Retinal pigment epithelial cell (primary cell): ENCODE data around the gene MIS18A.

Experiments used
- DNase-seq: peaks from one replicate; pipeline ENCODE4 v3.0.0-alpha.2; 2010; ENCODE audit warnings: low read depth
- H3K4me3 ChIP-seq: 2 replicates; pipeline ENCODE4 v1.5.1; 2011; ENCODE audit warnings: mild to moderate bottlenecking, low read length, control low read depth, moderate library complexity
- TF ChIP-seq, protein P1 (sequence below): conservative IDR thresholded peaks from 2 replicates; pipeline ENCODE4 v1.5.1; 2011; ENCODE audit warnings: low read depth, low read length, control low read depth, inconsistent platforms

Gene MIS18A

DNA sequence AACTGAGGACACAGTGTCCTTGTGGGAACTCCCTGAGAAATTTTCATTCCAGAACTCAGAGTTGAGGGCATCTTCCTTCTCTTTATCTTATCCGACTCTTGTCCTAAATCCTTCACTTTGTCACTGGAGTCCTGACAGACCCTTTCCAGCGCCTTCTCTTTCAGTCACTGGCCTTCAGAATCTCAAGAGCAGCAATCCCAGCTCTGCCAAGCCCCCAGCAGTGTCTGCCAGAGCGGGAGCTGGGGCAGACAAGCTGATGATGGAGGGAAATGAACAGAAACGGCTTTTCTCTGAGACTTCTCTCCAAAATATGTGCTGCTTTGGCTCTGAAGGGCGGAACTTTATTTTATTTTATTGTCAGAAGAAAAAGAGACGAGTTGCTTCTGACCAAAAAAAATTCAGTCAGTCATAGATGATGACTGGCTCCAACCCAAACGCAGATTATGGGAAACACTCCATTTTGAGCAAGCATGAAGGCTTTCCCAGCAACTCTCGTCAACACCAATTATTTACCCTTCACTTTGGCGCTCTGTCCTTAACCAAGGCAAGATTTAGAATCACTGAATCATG, 32.2 kb downstream of the MIS18A start:
- no peak overlapping the region for H3K4me3 ChIP-seq
- TF ChIP-seq, protein P1, sequence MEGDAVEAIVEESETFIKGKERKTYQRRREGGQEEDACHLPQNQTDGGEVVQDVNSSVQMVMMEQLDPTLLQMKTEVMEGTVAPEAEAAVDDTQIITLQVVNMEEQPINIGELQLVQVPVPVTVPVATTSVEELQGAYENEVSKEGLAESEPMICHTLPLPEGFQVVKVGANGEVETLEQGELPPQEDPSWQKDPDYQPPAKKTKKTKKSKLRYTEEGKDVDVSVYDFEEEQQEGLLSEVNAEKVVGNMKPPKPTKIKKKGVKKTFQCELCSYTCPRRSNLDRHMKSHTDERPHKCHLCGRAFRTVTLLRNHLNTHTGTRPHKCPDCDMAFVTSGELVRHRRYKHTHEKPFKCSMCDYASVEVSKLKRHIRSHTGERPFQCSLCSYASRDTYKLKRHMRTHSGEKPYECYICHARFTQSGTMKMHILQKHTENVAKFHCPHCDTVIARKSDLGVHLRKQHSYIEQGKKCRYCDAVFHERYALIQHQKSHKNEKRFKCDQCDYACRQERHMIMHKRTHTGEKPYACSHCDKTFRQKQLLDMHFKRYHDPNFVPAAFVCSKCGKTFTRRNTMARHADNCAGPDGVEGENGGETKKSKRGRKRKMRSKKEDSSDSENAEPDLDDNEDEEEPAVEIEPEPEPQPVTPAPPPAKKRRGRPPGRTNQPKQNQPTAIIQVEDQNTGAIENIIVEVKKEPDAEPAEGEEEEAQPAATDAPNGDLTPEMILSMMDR: no peak
- DNase-seq: no peak

DNA sequence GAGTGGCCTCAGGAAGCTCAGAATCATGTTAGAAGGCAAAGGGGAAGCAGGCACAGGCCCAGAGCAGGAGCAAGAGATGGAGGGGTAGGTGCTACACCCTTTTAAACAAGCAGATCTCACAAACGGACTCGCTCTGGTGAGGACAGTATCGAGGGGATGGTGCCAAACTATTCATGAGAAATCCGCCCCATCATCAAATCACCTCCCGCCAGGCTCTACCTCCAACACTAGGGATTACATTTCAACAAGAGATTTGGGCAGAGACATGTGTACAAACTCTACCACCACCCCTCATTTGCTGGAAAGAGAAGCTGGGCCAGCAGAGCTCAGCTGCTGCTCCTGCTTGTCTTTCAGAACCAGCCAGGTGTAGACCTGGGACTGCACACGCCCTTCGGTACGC, 32.9 kb downstream of the MIS18A start:
- TF ChIP-seq, protein P1: no peak
- H3K4me3 ChIP-seq: no peak overlapping the region
- no peak for DNase-seq

DNA sequence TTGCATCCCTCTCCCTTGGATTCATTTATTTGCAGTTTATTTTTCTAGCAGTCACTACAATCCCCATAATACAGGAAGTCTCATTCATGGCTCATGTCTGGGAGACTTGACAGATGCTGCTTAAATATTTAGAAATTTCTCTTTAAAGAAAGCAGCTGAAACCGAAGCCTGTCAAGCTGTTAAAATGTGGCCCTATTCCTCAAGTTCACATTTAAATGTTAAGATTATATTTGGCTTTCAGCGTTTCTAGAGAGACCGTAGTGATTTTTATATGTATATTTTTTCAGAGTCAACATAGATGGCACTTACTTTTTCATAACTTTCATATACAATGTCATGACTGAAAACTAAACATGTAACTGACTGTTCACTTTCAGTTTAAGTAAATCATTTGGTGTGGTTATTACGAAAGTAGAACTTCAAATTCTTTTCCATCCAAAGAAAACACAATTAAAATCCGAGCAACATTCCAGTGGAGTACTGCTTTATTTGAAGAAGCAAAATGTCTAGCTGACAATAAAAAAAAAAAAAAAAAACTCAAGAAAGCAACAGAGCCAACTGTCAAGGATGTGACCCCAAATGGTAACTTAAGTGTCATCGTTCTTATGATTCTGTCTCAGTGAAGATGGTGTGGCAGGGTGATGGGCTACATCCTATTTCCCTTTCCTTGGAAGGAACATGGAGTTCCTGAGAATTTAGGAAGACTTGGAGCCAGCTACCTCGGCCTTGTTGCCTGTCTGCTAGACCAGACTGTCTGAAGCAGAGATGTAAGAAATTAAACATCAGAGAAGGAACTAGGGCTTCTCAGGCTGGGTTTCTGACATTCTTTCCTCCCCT, 37.8 kb downstream of the MIS18A start:
- DNase-seq: no peak

DNA sequence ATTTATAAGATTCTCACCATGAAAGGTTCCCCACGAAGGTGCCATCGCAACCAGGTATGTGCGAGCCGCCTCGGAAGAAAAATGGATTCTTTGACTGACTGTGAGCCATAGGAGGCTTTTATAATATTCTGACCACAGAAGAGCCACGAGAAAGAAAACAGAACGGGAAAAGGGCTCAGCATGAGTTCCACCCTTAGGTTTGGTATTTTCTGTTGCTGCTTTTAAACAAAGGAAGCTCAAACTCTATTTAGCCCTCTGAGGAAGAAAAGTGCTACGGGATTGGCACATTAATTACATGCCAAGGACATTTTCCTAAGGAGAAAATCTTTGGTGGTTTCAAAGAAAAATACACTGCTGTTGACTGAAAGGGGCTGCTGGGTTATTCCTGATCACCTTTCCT, 39.3 kb downstream of the MIS18A start:
- no peak for DNase-seq
- no peak overlapping the region for H3K4me3 ChIP-seq
- TF ChIP-seq, protein P1: no peak

More for the DNA sequence above, 37.8 kb downstream of the MIS18A start:
- TF ChIP-seq, protein P1: no peak
- no peak overlapping the region for H3K4me3 ChIP-seq

DNA sequence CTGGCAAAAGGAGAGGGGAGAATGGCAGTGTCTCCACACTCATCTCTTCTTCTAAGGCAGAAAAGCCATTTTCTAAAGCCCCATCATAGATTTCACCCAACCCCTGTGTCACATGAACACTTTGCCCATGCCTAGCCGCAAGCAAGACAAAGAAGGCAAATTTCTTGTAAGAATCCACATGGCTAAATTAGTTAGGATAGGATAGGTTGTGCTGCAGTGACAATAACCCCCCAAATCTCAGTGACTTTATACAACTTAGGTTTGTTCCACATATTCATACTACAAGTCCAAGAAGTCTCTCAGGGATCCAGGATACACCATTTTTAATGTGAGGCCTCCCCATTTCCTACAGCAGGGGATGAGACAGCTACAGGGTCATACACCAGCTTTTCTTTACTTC, 40.8 kb downstream of the MIS18A start:
- H3K4me3 ChIP-seq: no peak overlapping the region
- no peak for DNase-seq
- TF ChIP-seq, protein P1: no peak

DNA sequence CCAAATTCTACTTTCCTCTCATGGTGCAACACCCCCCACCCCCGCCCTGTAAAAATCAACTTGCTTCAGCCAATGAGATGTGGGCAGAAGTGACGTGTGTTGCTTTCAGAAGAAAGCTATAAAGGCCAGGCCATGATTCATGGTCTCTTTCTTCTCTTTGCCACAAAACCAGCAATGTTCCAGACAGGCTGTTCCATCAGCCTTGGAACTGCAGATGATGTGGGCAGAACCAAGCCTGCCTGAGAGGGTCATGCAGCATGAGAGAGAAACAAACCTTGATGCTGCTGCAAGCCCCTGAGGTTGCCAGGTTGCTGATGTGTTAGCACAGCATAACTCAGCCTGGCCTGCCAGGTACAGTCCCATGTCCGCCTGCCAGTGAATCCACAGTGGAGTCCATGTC, 41.8 kb downstream of the MIS18A start:
- no peak for DNase-seq
- TF ChIP-seq, protein P1: no peak
- no peak overlapping the region for H3K4me3 ChIP-seq
